HG02610 (cell line): Measurements from ENCODE around the gene COL27A1.

Source experiments
- ATAC-seq: cut with Tn5 transposase; IDR thresholded peaks from one replicate; pipeline ENCODE4 v1.9.1; 2021; ENCODE audit warnings: mild to moderate bottlenecking, moderate library complexity; ENCODE audit not compliant: unreplicated experiment

COL27A1 gene

DNA sequence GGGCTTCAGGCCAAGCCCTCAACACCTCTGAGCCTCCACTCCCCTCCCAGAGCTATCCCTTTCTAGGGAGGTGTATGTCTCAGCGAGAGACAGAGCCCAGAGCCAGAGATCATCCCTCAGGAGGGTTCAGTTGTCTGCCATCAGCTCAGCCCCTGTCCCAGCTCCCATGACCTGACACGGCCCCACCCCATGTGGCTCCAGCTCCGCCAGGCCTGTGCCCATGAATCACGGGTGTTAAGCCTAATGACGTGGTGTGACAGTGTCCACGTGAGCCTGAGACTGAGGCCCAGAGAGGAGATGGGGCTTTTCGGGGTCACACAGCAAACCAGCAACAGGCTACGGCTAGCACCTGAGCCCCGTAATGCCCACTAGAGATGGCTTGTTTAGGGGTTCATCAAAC is 106.7 kb downstream of the COL27A1 start:
- no peak for ATAC-seq

GRCh38 chr9:114263853-114264510 is 108.6 kb downstream of the COL27A1 start:
- no peak for ATAC-seq

GRCh38 chr9:114264806-114265550 is 109.6 kb downstream of the COL27A1 start:
- no peak for ATAC-seq

DNA sequence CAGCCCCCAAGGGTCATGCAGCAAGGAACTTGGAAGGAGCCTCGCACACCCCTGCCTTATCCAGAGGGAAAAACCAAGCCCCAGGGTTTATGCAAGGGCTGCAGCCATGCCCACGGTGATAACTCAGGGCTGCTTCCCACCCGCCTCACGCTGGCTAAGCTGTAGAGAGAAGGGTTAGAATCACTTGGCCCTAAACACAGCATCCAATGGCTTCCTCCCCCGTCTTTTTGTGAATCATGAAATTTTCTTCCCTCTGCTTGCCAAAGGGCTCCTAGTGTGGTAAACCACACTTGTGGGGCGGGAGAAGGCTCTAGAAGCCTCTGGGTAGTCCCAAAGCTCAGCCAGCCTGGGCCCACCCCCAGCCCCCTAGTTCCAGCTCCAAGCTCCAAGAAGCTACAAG is 111.6 kb downstream of the COL27A1 start:
- ATAC-seq, result no peak

- ATAC-seq, result no peak
These were observed 113.7 kb downstream of the COL27A1 start for GRCh38 chr9:114269023-114269422.

DNA sequence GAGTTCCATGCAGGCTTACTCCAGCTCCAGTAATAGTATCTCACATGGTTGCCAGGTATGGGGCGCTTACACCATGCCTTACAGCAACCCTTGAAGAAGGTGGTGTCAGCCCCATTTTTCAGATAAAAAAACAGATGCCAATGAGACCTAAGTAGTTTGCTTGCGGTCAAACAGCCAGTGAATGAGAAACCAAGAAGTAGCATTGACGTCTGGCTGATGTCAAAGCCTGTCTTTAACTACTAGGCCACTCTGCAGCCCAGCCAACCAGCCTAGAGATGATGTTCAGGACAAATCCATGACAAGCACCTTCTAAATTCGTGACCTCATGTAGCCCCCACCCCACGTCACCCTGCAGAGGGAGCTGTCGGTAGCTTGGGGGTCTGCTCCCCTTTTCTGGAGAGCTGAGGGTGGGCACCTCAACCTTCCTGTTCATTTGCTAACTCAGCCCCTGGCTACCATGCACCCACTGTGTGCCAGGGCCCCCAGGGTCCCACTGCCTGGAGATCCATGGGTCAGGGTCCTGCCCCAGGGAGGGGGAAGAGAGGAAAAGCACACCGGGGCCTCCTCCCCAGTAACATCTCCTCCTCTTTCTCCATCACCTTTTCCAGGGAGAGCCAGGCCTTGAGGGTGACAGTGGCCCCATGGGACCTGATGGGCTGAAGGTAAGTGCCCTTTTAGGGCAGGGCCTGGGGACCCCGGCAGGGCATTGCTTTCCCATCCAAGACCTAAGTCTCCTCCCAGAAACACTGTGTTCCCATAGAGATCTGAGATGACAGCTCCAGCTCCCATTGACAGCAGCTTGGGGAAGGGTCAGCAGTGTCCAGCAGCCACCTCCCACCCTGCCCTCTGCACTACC is 115.0 kb downstream of the COL27A1 start:
- no peak for ATAC-seq

- no peak for ATAC-seq
These were observed 116.5 kb downstream of the COL27A1 start for GRCh38 chr9:114271556-114272510.

DNA sequence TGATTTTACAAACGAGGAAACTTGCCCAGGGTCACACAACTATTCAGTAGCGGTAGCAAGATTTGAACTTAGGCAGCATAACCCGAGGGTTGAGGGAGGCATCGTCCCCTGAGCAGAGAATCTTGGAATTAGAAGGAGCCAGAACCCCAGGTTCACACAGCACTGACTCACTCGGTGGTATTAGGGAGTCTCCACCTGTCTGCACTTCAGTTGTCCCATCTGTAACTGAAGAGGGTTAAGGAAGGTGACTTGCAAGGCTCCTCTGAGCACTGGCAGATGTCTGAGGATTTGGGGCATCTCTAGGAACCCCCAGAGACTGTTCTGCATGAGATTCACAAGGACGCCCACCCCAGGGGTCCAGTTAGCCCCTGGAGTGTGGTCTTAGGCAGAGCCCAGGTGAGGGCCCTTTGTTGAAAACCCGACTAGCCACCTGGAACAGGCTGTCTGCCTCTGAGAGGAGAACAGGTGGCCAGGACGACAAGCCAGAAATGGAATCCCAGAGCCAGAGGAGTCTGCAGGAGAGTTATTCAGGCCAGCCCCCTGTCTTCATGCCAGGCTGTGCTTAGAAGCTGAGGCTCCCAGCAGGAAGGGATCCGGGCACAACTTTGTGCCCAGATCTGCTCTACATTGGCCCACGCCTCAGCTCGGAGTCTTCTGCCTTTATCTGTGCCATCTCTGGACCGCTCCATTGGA is 117.5 kb downstream of the COL27A1 start:
- ATAC-seq, result no peak

DNA sequence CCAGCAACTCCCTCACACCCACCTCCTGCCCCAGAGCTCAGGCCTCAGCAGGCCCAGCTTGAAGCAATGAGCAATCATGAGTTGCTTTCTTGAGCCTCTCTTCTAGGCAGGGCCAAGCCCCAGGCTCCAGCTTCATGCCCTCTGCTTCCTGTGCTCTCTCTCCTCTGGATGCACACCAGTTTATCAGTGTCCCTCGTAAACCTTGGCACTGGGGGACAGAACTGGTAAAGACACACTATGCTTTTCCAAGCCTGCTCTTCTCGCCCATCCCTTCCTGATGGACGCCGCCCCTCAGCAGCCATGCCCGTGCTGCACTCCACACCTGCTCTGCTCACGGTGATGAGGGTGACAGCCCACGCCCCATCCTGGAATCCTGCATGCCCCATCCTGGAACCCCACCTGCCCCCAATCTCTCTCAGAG is 118.1 kb downstream of the COL27A1 start:
- no peak for ATAC-seq

- no peak for ATAC-seq
These were observed 118.9 kb downstream of the COL27A1 start for GRCh38 chr9:114274217-114274616.

- ATAC-seq, result no peak
These were observed 120.1 kb downstream of the COL27A1 start for GRCh38 chr9:114275246-114276004.

DNA sequence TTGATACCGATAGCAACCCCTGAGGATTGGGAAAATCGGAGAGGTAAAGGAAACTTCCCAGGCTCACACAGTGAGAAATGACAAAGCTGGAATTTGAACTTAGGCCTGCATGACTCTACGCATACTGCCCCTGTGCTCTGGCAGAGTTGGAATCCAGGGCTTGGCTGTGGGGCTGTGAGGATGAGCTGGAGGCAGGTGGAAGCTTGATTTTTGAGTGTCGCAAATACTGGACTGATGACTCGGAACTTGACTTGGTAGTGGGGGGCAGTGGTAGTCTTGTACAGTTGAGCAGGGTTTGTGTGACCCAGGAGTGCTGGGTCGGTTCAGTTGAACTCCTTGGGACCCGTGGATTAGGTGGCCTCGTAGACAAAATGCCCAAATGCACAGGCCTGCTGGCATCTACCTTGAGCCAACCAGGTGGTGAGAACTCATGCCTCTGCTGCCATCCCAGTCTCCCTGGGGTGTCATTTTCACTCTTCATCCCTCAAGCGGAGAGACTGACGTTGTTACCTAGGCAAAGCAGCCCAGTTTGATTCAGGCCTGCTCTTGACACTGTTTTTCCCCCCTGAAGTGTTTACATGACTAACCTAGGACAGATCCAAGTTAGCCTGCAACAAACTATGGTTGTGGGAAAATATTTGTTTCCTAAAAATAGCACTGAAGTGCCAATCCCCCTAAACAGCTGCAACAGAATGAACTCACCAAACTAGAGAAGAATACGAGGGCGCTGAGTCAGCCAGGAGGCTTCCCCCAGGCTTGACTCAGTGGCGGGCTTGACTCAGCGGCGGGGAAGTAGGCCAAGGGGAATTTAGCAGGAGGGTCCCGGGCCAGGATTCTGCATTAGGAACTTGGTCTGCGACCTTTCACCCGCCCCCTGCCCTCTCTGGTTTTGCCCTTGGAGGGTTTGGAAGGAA is 121.8 kb downstream of the COL27A1 start:
- no peak for ATAC-seq

- ATAC-seq, result no peak
These were observed 123.0 kb downstream of the COL27A1 start for GRCh38 chr9:114278356-114278755.

- no peak for ATAC-seq
These were observed 123.7 kb downstream of the COL27A1 start for GRCh38 chr9:114278881-114279570.

GRCh38 chr9:114279693-114280092 is 124.4 kb downstream of the COL27A1 start:
- ATAC-seq, result no peak

- ATAC-seq, result no peak
These were observed 125.5 kb downstream of the COL27A1 start for GRCh38 chr9:114280636-114281472.
